EL (cell line): Measurements from ENCODE around the gene PFDN5.
A peak's percentile ranks its signal among the peaks of the same experiment; 100 is the strongest.
"Not testable (repeated sequence)": the region's sequence is repeated elsewhere in the genome, so short reads cannot be mapped to it uniquely, and the experiment has no call there.

Experiments
- DNase-seq: peaks from one replicate; pipeline ENCODE4 v3.0.0-alpha.2; 2016

PFDN5 gene

DNA sequence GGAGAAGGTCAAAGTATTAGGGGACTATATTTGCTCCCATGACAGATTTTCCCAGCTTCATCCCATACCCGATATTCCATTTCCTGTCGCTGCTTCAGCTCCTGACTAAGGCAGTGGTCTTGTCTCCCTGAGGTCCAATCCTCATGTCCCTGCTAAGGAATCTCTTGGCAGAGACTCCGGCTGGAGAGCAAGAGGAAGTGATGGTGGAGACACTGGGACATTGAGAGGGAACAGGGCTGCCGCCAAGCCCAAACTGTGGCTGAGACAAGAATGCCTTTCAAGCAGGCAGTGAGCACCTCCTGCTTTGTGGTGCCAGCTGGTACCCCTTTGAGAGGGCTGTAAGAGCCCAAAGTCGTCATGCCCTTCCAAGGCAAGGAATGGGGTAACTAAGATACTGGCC lies 35.3 kb downstream of the PFDN5 start:
- DNase-seq, result no peak

DNA sequence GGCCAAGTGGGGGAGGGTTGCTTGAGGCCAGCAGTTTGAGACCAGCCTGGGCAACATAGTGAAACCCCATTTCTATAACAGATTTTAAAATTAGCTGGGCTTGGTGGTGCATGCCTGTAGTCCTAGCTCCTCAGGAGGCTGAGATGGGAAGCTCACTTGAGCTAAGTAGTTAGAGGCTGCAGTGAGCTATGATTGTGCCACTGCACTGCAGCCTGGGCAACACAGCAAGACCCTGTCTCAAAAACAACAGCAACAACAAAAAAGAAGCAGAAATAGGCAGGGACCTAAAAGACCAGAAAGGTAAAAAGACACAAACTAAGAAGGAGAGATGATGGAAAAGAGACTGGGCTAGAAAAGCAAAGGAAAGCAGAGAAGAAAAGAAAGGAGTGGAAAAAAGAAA lies 37.0 kb downstream of the PFDN5 start:
- DNase-seq, result not testable (repeated sequence)

DNA sequence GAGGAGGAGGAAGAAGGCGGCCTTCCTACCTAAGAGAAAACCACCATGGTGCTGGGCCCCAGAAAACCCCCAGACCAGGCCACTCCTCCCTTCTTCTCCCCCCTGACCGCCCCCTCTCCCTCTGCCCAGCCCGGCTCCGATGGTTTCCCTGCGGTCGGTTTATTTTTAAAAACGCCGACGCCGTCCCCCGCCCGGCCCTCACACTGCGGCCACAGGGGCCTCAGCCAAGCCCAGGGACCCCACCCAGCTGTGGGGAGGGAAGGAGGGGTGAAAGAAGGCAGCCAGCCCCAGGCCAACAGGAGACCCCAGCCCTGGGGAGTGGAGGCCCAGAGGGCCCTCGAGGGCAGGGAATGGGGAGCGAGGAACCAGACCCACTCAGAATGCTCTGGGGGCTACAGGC lies 37.4 kb downstream of the PFDN5 start:
- no peak for DNase-seq

DNA sequence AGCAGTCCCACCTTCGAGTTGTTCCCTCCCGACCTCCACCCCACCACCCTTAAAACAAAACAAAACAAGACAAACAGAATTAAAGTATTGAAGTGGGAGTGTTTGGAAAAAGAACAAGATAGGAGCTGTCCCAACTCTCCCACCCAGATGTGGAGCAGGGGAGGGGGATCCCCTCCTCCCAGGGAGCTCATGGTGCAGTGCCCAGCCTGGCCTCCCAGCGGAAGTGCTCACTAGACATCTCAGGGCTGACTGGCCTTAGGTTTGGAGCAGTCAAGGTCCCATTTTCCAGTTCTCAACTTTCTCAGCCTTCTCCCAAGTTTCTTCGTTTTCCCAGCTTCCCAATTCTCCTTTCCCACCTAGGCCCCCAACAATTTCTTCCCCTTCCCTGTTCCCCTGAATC lies 37.9 kb downstream of the PFDN5 start:
- no peak for DNase-seq

DNA sequence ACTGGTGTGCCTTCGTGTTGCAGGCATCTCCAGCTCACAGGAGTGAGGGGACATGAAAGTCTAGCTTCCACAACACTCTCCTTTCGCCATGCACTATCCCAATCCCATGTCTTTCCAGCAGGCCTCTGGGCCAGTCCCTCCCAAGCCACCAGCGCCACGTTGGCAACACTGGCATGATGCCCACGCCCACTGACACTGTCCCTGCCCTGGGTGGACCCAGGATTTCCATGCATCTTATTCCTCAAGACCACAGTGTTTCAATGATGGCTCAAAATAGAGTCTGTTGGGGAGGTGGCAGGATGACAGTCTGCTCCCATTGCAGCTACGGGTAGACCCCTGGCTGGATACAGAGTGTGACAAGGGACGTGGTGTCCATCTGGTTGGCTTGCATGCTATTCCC lies 38.5 kb downstream of the PFDN5 start:
- DNase-seq, result no peak

DNA sequence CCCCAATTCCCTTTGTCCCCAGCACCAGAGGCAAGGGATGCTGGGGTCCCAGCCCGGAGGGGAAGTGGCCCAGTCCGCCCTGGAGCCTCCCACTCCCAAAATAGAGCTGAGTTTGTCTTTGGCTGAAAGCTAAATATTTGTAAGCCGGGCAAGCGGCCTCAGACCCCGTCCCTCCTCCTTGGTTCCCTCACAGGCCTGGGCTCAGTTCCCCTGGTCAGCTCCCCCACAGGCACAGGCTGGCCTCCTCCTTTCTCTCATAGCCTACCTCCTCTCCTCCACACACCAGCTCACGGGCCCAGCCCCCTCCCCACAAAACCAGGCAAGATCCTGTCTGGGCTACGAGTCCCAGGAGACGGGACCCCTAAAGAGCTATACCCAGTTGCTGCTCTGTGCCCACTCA lies 39.5 kb downstream of the PFDN5 start:
- no peak for DNase-seq

DNA sequence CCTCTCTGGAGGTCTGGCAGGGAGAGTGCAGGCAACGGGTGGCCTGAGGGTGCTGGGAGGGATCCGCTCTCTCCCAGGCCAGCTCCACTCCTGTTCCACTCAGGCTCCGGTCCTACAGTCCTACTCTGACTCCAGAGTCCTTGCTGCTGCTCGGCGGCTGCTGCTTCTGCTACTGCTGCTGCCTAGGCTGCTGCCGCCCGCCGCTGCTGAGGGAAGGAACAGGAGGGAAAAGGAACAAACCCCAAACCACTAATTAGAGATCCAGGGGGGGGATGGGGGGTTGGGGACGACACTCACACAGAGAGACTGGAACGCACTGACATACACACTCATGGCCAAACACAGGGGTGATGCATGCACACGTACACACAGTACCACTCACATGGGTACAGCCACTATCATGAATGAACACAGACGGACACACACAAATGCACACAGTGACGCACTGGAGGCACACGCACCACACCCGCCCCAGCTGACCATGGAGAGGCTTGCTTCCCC lies 40.9 kb downstream of the PFDN5 start, which contains the start of gene SP7:
TSS of gene SP7 (minus strand) at position 174 of the 501 bp plus-strand sequence. CDS start 708 bp downstream, outside the sequence.
- no peak for DNase-seq

DNA sequence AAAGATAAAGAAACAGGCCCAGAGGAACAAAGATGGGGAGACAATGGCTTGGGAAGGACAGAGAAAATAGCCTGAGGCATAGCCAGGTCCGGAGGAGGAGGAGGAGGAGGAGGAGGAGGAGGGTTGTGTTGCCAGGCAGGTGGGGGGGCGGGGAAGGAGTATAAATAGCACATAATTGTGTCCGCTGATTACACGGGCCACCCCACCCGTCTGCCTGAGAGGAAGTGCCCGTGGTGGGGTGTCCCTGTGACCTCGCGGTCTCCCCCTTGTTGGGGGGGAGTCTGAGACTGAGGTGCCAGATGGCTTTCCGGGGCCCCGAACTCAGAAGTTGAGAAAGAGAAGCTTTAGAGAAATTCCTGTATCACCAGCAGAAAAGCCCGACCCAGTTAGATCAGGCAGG lies 42.7 kb downstream of the PFDN5 start:
- DNase-seq, result no peak

DNA sequence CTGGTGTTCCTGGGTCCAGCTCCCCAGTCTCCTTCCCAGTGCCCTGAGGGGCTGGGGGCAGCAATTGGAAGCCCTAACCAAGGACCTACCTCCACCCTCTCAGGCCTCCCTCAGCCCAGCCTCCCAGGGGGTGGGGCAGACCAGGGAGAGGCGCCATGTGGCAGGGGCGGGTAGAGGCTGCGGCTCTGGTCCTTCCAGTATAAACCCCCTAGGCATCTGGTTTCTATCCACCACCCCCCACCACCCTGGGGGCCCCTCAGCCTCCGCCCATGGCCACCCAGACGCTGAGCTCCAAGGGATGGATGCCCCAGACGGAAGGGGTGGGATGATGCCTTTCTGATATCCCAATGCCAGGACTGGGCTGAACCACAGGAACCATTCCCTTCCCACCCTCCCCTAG lies 43.6 kb downstream of the PFDN5 start:
- DNase-seq, result no peak

DNA sequence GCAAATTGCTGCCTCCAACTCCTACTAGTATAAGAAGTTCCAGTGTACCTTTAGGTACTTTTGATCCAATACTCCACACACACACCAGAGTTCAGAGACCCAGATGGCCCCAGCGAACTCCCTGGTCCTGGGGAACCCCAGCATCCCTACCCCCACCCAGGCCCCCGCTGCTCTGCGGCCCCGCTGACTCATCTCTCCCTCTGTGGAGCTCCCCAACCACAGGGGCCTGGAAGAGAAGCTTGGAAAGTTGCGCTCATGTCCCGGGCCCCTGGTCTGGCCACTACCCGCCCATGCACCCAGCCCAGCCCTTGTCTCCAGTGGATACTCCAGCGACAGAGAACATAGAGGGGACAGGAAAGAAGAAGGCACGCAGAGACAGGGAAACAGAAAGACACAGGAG lies 45.1 kb downstream of the PFDN5 start:
- DNase-seq, result no peak

DNA sequence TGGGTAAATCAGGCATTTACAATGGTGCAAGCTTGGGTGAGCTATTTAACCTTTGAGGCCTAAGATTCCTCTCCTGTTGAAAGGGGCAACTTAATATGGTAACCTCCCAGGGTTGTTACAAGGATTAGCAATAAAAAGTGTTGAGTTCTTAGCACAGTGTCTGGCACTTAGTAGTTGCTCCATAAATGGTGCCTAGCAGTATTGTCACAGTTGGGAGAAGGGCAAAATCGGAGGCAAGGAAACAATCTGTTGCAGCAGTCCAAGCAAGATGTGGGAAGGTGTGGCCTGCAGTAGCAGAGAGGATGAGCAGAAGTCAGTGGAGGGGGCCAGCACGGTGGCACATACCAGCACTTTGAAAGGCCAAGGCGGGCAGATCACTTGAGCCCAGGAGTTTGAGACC lies 48.1 kb downstream of the PFDN5 start:
- DNase-seq, result no peak

DNA sequence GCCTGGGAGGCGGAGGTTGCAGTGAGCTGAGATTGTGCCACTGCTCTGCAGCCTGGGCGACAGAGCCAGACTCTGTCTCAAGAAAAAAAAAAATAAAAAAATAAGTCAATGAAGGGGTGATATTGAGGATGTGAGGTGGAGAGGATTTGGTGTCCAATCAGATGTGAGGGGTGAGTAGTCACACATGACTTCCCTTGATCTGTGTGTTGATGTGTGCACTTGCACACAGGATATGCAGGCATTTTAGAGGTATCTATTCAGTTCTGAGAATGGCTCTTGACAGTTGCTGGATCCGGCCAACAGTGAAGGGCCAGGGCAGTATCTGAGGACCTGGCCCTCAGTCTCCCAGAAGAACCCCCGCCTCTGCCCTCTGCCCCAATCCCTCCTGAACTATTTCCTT lies 48.6 kb downstream of the PFDN5 start:
- DNase-seq, result no peak

DNA sequence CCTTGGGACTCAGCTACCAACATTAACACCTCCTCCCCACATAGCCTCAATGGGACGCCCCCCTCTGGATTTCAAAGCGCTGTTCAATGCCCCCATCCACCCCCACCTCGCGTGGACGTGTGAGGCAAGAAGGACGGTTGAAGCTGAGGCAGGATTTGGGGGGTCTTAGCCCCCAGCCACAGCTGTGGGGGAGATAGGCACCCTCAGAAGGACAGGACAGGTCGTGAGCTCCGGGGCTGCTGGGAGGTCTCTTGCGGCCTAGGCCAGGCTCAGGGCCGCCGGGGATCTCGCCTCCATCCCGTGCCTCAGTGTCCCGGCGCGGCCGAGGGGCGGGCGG lies 49.1 kb downstream of the PFDN5 start:
- no peak for DNase-seq

DNA sequence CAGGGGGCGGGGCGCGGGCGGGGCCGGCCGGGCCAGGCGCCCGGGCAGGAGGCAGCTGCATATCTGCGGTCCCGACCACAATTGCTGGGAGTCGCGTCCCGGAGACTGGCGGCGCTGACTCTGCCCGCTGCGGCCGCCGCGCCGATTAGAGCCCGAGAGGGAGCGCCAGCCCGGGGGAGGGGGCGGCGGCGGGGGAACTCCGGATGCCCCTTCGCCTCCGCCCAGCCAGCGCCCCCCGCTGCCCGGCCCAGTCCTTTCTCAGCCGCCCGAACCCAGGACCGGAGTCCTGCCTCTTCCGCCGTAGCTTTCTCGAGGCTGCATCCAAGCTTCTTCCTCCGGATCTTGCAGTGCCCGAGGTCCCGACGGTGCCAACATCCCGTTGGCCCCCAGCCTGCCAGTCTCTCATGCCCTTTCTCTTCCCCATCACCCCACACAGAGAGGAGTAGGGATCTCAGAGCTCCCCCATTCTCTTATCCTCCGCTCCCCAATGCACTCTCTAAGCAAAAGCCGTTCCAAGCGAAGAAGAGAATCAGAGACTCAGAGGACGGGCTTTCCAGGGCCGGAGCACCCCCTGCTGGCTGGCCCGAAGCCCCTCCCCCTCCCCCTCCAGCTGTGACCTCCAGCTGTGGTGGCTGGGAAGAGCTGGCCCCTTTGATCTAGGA lies 49.6 kb downstream of the PFDN5 start:
- DNase-seq, result peak; percentile 73

DNA sequence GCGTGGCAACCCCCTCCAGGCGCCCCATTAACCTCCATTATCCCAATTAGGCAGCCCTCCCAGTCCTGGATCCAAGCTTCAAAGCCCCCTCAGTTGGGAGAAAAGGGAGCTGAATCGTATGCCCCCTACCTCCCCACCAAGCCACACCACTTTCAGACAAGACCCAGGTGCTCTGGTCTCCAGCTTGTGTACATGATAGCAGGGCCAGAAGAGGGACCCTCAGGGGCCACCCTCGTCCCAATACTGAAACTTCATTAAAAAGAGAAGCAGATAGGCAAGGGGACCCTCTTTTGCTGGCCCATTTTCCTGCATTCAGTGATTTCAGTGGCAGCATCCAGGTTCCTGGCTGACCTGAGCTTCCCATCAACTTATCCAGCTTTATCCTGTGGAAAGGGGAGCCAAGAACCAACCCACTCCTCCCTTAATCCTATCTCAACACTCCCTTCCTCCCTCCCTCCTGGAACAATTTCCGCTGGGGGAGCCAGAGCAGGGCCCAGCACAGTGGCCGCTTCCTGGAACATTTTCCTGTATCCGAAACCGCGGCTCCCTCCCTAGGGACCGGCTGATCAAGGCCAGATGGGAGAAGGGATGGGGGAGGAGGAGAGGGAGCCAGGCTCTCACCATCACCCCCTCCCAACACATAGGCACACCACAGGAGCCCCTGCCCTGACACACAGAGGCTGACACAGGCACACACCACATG lies 50.3 kb downstream of the PFDN5 start:
- DNase-seq, result peak; percentile 36

DNA sequence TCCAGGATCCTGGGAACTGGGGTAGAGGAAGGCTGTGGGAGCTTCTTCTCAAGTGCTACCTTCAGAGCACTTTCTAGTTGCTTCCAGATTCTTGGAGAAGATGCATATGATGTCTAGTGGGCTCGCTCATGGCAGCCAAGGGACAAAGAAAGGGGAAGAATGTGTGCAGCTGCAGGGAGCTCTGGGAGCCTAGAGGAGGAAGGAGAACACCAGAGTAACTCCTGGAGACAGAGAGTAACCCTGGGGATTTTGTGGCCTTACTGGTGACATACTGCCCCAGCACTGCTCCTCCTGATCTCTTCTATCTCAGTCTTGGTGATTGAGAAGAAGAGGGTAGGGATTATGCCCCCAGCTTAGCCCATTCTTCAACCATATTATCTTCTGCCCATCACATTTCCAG lies 51.1 kb downstream of the PFDN5 start:
- no peak for DNase-seq

DNA sequence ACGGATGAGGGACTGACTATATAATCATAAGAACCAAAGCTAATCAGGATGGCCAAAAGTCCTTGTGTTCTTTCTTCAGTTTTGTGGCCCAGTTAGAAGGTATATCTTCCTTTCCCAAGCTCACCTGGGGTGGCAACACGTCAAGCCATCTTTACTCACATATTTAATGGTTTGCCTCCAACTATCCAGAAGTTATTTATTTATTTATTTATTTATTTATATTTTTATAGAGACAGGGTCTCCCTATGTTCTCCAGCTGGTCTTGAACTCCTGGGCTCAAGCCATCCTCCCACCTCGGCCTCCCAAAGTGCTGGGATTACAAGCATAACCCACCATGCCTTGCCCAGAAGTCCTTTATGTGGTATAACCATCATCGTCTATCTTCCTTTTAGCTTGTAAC lies 52.6 kb downstream of the PFDN5 start:
- no peak for DNase-seq
